ENCODE data around the gene RBMS3.
"Not testable (repeated sequence)": the region's sequence is repeated elsewhere in the genome, so short reads cannot be mapped to it uniquely, and the experiment has no call there.

Gene RBMS3

GRCh38 chr3:29493109-29493508 lies 212.2 kb downstream of the RBMS3 start:
- no peak for FAIRE-seq

DNA sequence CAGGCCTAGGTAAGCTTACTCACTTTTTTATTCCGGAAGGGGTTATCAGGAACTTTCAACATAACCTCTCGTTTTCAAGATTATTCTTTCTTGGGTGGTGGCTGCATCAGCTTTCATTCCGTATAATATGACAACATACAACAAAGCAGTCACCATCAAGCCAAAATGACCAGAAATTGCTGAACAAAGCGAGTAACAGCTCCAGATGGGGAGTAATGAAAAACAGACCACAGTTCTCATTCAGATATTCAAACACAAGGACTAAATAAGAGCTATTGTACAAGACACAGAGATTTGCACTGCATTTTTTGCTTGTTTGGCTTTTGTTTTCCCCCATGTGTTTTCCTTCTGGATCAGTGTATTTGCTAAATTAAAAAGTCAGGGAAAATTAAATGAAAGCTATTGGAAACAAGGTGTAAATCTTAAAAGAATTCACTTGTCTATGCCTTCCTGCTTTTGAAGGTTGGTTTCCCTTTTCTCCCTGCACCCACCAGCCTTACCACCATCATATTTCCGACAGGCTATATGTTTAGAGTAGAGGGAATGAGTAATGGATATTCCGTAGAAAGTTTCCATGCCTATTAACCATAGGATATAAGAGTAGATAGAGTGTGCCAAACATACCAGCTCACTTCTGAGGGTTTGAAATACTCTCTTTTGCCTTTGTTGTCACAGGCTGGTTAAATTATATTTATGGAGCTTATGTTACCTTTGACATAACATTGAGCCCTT lies 213.6 kb downstream of the RBMS3 start:
- FAIRE-seq: no peak

DNA sequence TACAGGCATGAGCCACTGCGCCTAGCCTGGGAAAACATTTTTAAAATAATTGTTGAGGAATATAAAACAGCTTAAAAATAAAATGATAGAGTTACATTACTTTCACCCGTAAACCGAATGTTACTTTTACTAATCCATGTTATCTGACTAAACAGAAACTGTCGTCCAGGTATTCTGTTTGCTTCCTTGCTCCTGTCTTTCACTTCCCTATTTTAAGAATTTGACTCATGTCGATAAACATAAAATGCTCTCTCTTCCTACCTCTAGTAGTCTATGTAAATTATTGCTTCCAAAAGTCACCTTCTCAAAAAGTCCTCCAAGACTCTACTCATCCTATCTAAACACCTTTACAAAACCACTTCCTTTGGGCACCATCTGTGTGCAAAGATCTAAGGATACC lies 216.4 kb downstream of the RBMS3 start:
- FAIRE-seq: no peak

DNA sequence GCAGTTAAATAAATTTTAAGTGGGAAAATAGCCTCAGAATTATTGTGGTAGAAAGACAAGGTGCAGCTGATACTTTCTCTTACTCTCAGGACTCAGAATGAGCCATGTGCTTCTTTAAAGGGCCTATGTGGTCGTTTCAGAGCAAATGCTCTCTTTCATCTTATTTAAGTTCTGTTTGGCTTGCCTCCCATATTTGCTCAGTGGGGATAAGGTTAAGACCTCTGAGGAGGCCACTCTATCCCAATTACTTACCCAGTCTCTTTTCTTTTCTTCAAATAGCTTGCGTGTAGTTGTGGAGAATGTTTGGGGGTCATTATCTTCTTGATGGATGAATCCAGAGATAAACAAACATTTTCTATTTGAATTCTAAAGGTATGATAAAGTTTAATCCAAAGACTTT lies 221.9 kb downstream of the RBMS3 start:
- no peak for FAIRE-seq

DNA sequence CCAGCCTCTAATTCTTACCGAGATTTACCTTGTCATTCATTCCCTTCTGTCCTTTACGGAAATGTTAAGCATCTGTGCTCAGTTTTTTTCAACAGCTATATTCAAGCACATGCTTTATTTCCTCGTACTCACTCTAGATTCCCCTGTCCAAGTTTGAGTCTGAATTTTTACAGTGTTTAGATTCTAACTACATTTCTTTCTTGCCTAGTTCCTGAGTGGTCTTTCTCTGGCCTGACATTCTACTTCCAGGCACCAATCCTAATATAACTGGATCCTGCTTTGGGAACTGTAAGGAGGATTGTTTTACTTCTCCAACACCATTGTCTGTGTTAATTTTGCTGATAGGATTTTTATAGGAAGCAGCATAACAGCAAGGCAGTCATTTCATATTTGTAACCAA lies 222.4 kb downstream of the RBMS3 start:
- no peak for FAIRE-seq

DNA sequence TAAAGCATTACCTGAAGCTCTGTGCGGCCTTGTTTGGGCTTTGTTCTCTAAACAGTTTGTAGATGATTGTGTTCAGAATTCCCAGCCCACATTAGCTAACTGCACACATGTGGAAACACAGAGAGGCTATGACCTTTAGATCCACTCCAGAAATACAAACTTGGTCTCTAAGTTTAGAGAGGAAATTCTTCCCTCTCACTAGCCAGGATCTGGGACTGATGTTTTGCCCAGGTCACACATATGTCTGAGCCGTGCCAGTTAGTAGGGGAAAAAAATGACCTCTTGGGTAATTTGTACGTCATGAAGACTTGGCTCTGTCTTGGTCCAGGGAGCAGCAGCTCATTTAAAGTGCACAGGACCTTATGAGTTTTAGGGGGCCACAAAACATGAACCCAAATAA lies 223.1 kb downstream of the RBMS3 start:
- FAIRE-seq: no peak

GRCh38 chr3:29506502-29506901 lies 225.6 kb downstream of the RBMS3 start:
- no peak for FAIRE-seq

DNA sequence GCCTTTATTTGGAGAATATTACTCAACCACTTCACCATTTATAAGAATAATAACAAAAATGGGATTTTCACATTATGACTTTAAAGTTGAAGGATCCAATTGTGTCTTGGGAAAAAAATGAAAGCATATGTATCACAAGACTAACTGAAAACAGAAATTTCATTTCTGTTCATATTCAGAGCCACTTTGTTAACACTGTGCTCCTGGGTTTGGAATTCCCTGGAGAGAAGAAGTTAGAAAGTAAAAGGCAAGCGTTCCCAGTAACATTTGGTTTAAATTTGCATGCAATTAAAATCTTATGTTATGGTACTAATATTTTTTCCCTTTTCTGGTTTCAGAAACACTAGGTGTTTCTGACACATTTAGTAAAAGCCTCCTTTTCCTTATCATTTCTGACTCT lies 230.8 kb downstream of the RBMS3 start:
- FAIRE-seq: no peak

- no peak for FAIRE-seq
Observed at GRCh38 chr3:29512641-29513040, 231.8 kb downstream of the RBMS3 start.

- no peak for FAIRE-seq
Observed at GRCh38 chr3:29513236-29513635, 232.4 kb downstream of the RBMS3 start.

DNA sequence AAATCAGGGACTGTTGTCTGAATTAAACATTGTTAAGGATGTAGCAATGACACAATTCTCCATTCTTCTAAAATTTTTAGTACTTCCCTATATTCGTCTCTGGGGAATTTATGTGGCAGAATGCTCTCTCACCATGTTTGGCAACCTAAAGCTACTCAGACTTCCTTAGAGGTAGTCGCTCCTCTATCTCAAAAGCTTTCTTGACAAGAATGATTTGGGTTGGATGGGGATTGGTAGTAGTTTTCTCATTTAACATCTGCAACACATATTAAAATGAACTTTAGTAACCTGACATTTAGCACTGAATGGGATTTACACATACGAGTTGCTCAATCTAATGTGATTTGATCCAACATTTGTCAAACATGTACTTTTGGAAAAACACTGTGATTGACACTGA lies 233.3 kb downstream of the RBMS3 start:
- FAIRE-seq: no peak

DNA sequence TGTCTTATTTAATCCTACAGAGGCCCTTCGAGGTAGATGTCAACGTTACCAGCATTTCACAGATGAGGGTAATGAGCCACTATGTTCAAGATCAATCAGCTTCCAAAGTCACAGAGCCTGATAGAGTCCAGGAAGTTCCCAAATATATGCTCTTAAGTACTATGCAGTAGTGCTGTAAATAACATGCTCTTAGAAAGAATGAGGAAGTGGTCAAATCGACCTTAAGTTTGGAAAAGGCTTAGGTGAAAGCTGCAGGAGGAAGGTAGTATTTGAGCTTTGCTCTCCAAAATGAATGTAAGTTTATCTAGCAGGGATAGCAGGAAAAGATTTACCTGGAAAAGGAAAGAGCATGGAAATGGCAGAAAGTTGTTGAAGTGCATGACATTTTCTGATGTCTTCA lies 234.0 kb downstream of the RBMS3 start:
- no peak for FAIRE-seq

- FAIRE-seq: no peak
Observed at GRCh38 chr3:29515451-29515850, 234.6 kb downstream of the RBMS3 start.

- no peak for FAIRE-seq
Observed at GRCh38 chr3:29516164-29516563, 235.3 kb downstream of the RBMS3 start.

GRCh38 chr3:29520764-29521163 lies 239.9 kb downstream of the RBMS3 start:
- no peak for FAIRE-seq

DNA sequence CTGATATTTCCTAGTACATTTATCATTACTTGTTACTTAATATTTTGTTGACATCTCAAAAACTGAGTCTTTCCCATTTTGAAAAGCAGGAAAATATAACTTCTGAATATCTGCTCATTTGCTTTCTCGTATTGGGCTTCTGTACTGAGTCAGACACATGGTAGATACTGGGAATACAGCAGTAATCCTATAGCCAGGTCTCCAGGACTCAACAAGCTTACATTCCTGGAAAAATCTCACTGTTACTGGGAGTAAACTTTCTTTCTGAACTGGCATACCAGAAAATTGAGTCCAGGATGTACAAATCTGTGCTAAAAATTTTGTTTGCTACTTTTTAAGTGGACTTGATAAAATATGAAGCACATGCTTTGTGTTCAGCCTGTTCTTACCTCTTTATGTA lies 240.4 kb downstream of the RBMS3 start:
- FAIRE-seq: no peak

- no peak for FAIRE-seq
Observed at GRCh38 chr3:29521751-29522150, 240.9 kb downstream of the RBMS3 start.

GRCh38 chr3:29524433-29524832 lies 243.6 kb downstream of the RBMS3 start:
- FAIRE-seq: not testable (repeated sequence)

- FAIRE-seq: no peak
Observed at GRCh38 chr3:29525254-29525881, 244.5 kb downstream of the RBMS3 start.

DNA sequence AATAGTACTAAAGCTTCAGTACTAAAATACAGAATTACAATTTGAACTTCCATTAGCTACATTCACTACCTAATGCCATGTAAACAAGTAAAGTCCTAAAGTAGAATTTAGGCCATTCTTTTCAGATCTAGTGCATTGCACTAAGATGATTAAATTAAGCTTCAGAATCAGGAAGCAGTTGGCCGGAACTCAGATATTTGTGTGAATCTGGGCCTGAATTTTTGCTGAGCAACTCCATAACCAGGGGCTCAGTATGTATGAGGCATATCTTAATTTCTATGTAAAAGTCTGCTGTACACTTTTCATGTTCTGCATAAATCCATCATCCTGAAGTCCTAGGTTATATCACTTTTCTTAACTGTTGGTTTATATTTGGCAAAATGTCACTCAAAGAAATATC lies 246.4 kb downstream of the RBMS3 start:
- FAIRE-seq: no peak

DNA sequence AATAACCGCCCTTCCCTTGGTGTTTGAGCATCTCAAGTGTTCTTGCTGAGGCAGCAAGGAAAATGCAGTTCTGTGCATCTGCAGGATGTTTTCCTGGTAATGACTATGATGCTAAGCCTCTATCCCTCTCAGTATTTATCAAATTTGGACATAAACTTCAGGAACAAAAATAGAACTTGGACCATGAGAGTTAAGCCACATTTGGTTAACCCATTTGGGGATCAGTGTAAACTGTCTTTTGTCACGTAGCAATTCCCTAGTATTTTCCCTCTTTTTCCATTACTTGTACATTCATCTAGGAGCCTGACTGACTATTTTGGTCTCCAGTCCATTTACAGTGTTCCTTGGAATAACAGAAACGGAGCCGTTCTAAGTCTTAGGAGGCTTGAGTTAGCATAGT lies 250.8 kb downstream of the RBMS3 start:
- FAIRE-seq: no peak

DNA sequence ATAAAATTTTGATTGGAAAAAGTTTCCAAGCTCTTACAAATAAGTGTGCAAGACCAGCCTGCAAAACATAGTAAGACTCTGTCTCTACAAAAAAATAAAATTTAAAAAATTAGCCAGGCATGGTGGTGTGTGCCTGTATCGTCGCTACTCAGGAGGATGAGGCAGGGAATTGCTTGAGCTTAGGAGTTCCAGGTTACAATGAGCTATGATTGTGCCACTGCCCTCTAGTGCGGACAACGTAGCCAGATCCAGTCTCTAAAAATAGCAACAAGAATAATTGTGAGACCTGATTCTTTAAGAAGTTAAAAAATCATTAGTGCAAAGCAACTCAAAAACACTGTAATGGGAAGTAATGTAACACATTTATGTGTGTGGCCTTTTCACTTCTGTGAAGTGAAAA lies 251.6 kb downstream of the RBMS3 start:
- FAIRE-seq: no peak

- no peak for FAIRE-seq
Observed at GRCh38 chr3:29534006-29534405, 253.1 kb downstream of the RBMS3 start.

DNA sequence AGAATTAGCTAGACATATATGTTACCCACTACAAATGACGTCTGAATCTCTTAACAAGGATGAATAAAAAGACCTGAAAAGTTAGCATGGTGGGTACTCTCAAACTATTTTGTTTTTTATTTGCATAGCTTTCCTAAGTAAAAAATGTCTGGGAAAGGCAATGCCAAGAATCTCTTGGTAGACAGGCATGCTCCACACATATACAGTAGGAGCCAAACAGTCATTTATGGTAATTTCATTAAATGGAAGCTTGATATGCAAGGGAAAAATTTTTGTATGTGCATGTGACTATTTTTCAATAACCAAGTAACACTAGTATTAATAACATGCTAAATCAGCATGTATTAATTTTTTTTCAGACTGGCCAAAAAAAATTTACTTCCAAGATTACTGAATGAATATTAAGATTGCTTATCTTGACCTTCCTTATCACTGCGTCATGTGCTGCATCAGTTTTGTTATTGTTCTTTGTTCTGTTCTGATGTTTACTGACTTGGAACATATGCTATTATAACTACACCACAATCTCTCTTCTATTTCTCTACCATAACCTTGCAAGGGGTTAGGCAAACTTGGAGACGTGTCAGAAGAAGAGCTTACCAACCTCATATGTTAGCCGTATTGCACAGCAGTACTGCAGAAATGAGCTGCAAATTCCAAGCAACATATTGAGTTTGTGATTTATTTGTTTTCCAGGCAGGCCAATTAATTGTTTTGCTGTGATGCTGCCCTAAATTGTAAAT lies 255.3 kb downstream of the RBMS3 start:
- FAIRE-seq: no peak

Measured in G401.6 (cell line).